22Rv1 (cell line): ENCODE results near the gene ATP9A.

Experiments used
- H3K27ac ChIP-seq: fragments of 450-650 bp; 2 replicates; pipeline ENCODE4 v1.5.1; 2017
- CTCF ChIP-seq: fragments of 450-650 bp; IDR thresholded peaks from 2 replicates; pipeline ENCODE4 v1.5.1; 2017; ENCODE audit warnings: mild to moderate bottlenecking
- ZFX ChIP-seq: fragments of 450-650 bp; IDR thresholded peaks from 2 replicates; pipeline ENCODE4 v1.6.1; 2017; ENCODE audit warnings: antibody characterized with exemption, borderline replicate concordance

ATP9A gene

GRCh38 chr20:51600016-51600420, 168.2 kb downstream of the ATP9A start:
- TF ChIP-seq ZFX, result no peak
- TF ChIP-seq CTCF, result no peak
- no peak overlapping the region for H3K27ac ChIP-seq

- TF ChIP-seq ZFX, result no peak
- TF ChIP-seq CTCF, result no peak
- no peak overlapping the region for H3K27ac ChIP-seq
Observed at GRCh38 chr20:51598556-51598955, 169.6 kb downstream of the ATP9A start.

- TF ChIP-seq ZFX (no peak), CTCF (no peak)
- H3K27ac ChIP-seq, result no peak overlapping the region
Observed at GRCh38 chr20:51597389-51598231, 170.6 kb downstream of the ATP9A start.

GRCh38 chr20:51596668-51597388, 171.4 kb downstream of the ATP9A start:
- no peak for TF ChIP-seq ZFX
- TF ChIP-seq CTCF, result no peak
- H3K27ac ChIP-seq, result no peak overlapping the region

GRCh38 chr20:51595744-51596143, 172.4 kb downstream of the ATP9A start:
- TF ChIP-seq CTCF (no peak), ZFX (no peak)
- no peak overlapping the region for H3K27ac ChIP-seq

GRCh38 chr20:51595058-51595532, 173.1 kb downstream of the ATP9A start:
- TF ChIP-seq ZFX (no peak), CTCF (peak; percentile 80)
- H3K27ac ChIP-seq, result no peak overlapping the region
